Measurements from ENCODE around the gene BCL2L13.
A peak's percentile ranks its signal among the peaks of the same experiment; 100 is the strongest.
"Not testable (repeated sequence)": the region's sequence is repeated elsewhere in the genome, so short reads cannot be mapped to it uniquely, and the experiment has no call there.

BCL2L13 gene

DNA sequence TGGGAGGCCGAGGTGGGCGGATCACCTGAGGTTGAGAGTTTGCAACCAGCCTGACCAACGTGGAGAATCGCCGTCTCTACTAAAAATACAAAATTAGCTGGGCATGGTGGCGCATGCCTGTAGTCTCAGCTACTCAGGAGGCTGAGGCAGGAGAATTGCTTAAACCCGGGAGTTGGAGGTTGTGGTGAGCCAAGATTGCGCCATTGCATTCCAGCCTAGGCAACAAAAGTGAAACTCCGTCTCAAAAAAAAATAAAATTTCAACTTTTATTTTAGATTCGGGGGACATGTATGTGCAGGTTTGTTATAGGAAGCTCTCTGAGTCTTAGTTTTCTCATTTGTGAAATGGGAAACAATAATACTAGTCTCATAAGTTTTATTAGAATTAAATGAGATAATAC is 58.6 kb downstream of the BCL2L13 start:
- DNase-seq: not testable (repeated sequence)

DNA sequence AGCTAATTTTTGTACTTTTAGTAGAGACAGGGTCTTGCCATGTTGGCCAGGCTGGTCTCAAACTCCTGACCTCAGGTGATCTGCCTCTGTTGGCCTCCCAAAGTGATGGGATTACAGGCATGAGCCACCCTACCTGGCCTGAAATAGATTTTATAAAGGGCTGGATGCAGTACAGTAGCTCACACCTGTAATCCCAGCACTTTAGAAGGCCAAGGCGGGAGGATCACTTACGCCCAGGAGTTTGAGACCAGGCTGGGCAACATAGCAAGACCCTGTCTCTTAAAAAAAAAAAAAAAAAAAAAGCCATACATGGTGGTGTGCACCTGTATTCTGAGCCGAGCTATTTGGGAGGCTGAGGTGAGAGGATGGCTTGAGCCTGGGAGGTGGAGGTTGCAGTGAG is 59.7 kb downstream of the BCL2L13 start:
- DNase-seq: not testable (repeated sequence)

DNA sequence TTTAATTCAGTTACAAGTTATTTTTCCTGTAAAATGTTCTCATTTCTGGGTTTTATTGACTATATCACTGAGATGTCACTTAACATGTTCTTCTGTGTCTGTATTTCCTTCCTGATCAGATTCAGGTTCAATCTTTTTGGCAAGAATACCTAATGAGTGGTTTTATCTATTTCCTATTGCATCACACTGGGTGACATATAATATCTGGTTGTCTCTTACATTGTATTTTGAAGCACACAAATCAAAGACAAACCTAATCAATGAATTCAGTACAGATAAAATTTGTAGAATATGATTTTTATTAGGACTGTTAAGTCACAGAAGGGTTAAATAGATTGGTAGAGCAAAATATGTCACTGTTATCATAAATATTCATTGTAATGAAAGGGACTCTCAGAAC is 60.4 kb downstream of the BCL2L13 start:
- DNase-seq: no peak

DNA sequence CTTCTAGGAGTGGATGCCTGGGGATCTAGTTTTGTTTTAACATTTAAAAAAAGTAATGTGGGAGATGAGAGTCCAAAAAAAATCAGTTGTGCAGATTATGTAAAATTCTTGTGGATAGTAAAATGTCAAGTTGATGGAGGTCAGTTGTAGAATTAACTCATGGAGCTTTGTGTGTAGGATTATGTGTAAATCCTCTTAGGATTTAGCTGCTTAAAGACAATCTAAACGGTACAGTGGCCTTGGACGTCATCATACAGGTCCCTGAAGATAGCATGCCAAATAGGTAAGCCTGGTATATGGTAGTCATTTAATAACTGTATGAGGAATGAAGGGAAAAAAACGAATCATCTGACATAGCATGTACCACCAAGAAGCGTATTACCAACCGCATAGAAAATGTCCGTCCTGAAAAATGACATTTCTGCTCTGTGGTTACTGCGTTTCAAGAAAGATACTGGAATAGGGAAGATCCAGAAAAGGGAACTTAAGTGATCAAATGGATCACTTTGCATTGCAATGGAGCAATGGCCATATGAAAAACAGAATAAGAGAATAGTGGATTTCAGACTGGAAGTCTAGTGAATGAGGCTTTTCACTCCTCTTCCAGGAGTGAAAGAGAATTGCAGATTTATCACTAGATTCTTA is 61.3 kb downstream of the BCL2L13 start:
- DNase-seq: no peak

- no peak for DNase-seq
Measured at GRCh38 chr22:17700778-17701177, 62.2 kb downstream of the BCL2L13 start.

GRCh38 chr22:17703811-17704210 is 65.3 kb downstream of the BCL2L13 start:
- DNase-seq: no peak

GRCh38 chr22:17705546-17705945 is 67.0 kb downstream of the BCL2L13 start:
- no peak for DNase-seq

- DNase-seq: peak; percentile 58
Measured at GRCh38 chr22:17705951-17706900, 67.7 kb downstream of the BCL2L13 start.

DNA sequence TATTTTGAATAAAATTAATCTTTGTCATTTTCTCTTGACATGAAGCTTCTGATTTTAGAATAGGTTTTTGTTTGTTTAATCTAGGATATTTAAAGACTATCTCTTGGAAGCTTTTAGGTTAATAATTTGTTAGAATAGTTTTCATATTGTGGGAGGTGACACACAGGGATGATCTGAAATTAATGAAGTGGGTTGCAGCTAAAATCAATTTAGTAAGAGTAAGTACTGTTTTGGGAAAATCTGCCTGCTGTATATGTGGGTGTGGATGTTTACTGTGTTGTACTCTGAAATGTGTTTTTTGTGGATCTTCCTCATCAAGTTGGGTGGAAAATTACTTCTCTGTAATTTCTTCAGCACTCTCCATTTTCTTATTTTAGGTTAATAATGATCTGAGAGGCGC is 68.4 kb downstream of the BCL2L13 start:
- DNase-seq: no peak

GRCh38 chr22:17707526-17707925 is 69.0 kb downstream of the BCL2L13 start:
- DNase-seq: no peak

DNA sequence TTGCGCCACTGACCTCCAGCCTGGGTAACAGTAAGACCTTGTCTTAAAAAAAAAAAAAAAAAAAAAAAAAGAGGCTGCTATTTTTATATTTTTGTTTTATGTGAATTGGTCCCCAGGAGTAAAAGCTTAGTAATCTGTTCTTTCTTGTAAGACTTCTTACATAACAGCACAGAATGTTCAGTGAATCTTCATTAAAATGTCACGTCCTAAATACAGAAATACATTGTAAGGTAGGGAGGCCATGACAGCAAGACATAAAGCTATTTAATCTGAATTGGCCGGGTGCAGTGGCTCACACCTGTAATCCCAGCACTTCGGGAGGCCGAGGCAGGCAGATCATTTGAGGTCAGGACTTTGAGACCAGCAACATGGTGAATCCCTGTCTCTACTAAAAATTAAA is 71.5 kb downstream of the BCL2L13 start:
- no peak for DNase-seq

GRCh38 chr22:17712441-17712840 is 73.9 kb downstream of the BCL2L13 start:
- no peak for DNase-seq

GRCh38 chr22:17716529-17716928 is 78.0 kb downstream of the BCL2L13 start:
- no peak for DNase-seq

- no peak for DNase-seq
Measured at GRCh38 chr22:17717708-17718107, 79.2 kb downstream of the BCL2L13 start.

- DNase-seq: no peak
Measured at GRCh38 chr22:17719911-17720310, 81.4 kb downstream of the BCL2L13 start.

DNA sequence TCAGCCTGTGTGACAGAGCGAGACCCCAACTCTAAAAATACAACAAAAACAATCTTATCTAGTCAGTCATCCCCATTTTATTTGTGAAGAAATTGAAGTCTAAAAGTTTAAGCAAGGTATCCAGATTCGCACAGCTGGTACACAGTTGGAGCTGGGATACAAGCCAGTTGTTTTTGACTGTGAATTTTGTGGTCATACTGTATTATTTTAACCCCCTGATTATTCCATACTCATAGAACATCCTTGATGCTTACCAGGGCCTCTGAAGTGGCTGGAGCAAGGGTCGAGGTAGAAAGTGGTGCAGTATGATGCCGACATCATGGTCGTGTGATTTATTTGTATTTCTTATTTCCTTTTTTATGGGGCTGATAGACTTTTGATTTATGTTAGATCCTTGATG is 85.7 kb downstream of the BCL2L13 start:
- DNase-seq: no peak

DNA sequence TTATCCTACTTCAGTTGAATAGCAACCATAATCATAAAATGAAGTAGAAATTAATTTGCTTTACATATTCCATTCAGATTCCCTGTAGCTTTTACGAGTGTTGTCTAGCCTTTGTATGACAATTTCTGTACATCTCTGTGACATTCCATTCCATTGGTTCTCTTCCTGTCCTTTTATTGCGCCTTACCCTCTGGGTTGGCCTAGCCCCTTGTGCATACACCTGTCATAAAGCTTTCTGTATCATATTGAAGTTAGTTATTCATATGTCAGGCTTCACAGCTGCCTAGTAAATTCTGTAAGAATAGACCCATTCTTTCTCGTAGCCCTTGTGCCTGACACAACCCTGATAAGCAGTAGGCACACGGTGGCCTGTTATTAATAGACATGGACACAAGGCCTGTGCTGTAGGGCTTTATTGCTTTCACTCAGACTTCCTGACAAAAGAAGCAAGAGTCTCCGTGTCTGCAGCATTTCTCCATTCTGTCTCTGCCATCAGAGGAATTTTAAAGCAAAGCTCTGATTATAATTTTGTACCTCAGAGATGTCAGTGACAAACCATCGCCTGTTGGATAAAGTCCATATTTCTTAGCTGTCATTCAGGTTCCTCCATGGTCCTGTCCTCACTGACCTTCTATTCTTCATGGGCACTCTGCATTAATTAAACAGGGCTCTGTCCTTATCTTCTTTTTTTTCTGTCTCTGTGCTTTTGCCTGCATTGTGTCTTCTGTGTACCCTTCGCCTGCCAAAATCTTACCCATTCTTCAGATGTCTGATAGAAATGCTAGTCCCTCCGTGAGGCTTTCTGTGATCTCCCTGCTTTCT is 86.3 kb downstream of the BCL2L13 start:
- no peak for DNase-seq

GRCh38 chr22:17725500-17725796 is 86.9 kb downstream of the BCL2L13 start:
- DNase-seq: no peak

- DNase-seq: no peak
Measured at GRCh38 chr22:17726006-17726927, 87.7 kb downstream of the BCL2L13 start.

DNA sequence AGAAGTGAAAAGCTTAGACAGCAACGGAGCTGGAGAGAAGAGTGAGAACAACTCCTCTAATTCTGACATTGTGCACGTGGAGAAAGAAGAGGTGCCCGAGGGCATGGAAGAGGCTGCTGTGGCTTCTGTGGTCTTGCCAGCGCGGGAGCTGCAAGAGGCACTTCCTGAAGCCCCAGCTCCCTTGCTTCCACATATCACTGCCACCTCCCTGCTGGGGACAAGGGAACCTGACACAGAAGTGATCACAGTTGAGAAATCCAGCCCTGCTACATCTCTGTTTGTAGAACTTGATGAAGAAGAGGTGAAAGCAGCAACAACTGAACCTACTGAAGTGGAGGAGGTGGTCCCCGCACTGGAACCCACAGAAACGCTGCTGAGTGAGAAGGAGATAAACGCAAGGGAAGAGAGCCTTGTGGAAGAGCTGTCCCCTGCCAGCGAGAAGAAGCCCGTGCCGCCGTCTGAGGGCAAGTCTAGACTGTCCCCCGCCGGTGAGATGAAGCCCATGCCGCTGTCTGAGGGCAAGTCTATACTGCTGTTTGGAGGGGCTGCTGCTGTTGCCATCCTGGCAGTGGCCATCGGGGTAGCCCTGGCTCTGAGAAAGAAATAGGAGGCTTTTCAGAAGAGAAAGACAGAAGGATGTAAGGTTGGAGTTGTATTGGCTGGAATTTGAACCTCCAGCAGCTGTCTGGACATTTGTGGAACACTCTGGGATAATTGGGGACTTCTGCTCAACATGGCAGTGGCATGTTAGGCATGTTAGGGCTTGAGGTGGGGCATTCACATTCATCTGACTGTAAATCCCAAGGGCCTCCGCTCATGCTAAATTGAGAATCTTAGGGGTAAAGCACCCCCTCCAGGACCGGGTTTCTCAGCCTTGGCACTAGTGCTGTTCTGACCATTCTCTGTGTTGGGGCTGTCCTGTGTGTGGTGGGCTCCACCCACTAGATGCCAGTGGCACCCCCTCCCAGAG is 88.7 kb downstream of the BCL2L13 start:
- DNase-seq: no peak

- no peak for DNase-seq
Measured at GRCh38 chr22:17728786-17729185, 90.2 kb downstream of the BCL2L13 start.
